HG02973 (cell line): Measurements from ENCODE around the gene CADM1.

Experiments
- ATAC-seq: cut with Tn5 transposase; IDR thresholded peaks from one replicate; pipeline ENCODE4 v1.9.1; 2021; ENCODE audit warnings: moderate library complexity; ENCODE audit not compliant: unreplicated experiment

The CADM1 gene

GRCh38 chr11:115363426-115363825, 140.8 kb downstream of the CADM1 start:
- no peak for ATAC-seq

GRCh38 chr11:115362997-115363396, 141.2 kb downstream of the CADM1 start:
- no peak for ATAC-seq

GRCh38 chr11:115361025-115361424, 143.2 kb downstream of the CADM1 start:
- no peak for ATAC-seq

GRCh38 chr11:115360186-115360824, 143.9 kb downstream of the CADM1 start:
- no peak for ATAC-seq

GRCh38 chr11:115357066-115357465, 147.1 kb downstream of the CADM1 start:
- no peak for ATAC-seq

GRCh38 chr11:115352805-115353485, 151.3 kb downstream of the CADM1 start:
- ATAC-seq, result no peak

GRCh38 chr11:115349335-115350017, 154.7 kb downstream of the CADM1 start:
- ATAC-seq, result no peak

- no peak for ATAC-seq
These were observed 155.8 kb downstream of the CADM1 start for GRCh38 chr11:115348416-115348815.

GRCh38 chr11:115347106-115347505, 157.1 kb downstream of the CADM1 start:
- ATAC-seq, result no peak

GRCh38 chr11:115345840-115346239, 158.4 kb downstream of the CADM1 start:
- ATAC-seq, result no peak

- ATAC-seq, result no peak
These were observed 158.9 kb downstream of the CADM1 start for GRCh38 chr11:115345361-115345760.

- no peak for ATAC-seq
These were observed 159.4 kb downstream of the CADM1 start for GRCh38 chr11:115344846-115345245.

- ATAC-seq, result no peak
These were observed 162.1 kb downstream of the CADM1 start for GRCh38 chr11:115342142-115342541.

- ATAC-seq, result no peak
These were observed 163.3 kb downstream of the CADM1 start for GRCh38 chr11:115340874-115341273.

GRCh38 chr11:115338476-115338875, 165.7 kb downstream of the CADM1 start:
- ATAC-seq, result no peak

GRCh38 chr11:115334932-115335788, 169.1 kb downstream of the CADM1 start:
- ATAC-seq, result no peak

GRCh38 chr11:115333949-115334348, 170.3 kb downstream of the CADM1 start:
- no peak for ATAC-seq

GRCh38 chr11:115333121-115333520, 171.1 kb downstream of the CADM1 start:
- no peak for ATAC-seq

- ATAC-seq, result no peak
These were observed 173.3 kb downstream of the CADM1 start for GRCh38 chr11:115330684-115331482.

GRCh38 chr11:115326526-115326925, 177.7 kb downstream of the CADM1 start:
- no peak for ATAC-seq
